HepG2 (cell line): ENCODE data around the gene SERINC5. TPM values are rescaled to one million over a fixed set of nuclear protein-coding genes. Genes with fewer than 3 reads are reported as not detected.

Experiments
- AKNA ChIP-seq: sonication (generic); formaldehyde crosslinking; IDR thresholded peaks from 2 replicates; pipeline ENCODE4 v1.4.0; 2020; ENCODE audit warnings: missing genetic modification reagents, borderline replicate concordance
- DNMT1 ChIP-seq: sonication (generic); formaldehyde crosslinking; IDR thresholded peaks from 2 replicates; pipeline ENCODE4 v1.5.1; 2020; ENCODE audit warnings: mild to moderate bottlenecking, missing genetic modification reagents
- KLF9 ChIP-seq: IDR thresholded peaks from 2 replicates; pipeline ENCODE4 v1.6.1; 2016; ENCODE audit warnings: low read depth
- KMT2A ChIP-seq: sonication (generic); formaldehyde crosslinking; IDR thresholded peaks from 2 replicates; pipeline ENCODE4 v1.4.0; 2020; ENCODE audit warnings: missing genetic modification reagents
- POLR2G ChIP-seq: fragments of 200-400 bp; formaldehyde crosslinking; IDR thresholded peaks from 2 replicates; pipeline ENCODE4 v1.6.1; 2018; ENCODE audit warnings: mild to moderate bottlenecking, low read depth, low read length, moderate library complexity
- RAD51 ChIP-seq: fragments of 450-650 bp; IDR thresholded peaks from 2 replicates; pipeline ENCODE4 v1.6.1; 2016; ENCODE audit warnings: borderline replicate concordance
- RCOR2 ChIP-seq: IDR thresholded peaks from 2 replicates; pipeline ENCODE4 v1.6.1; 2016; ENCODE audit warnings: missing biosample characterization, missing genetic modification reagents
- RELA ChIP-seq: sonication (generic); formaldehyde crosslinking; IDR thresholded peaks from 2 replicates; pipeline ENCODE4 v1.4.0; 2020; ENCODE audit warnings: missing genetic modification reagents
- SALL2 ChIP-seq: sonication (generic); formaldehyde crosslinking; IDR thresholded peaks from 2 replicates; pipeline ENCODE4 v1.8.1; 2023; ENCODE audit warnings: mild to moderate bottlenecking, missing genetic modification reagents, inconsistent platforms
- SKIL ChIP-seq: sonication (generic); formaldehyde crosslinking; IDR thresholded peaks from 2 replicates; pipeline ENCODE4 v1.8.0; 2022; ENCODE audit warnings: missing genetic modification reagents, mild to moderate bottlenecking, moderate library complexity, borderline replicate concordance
- SNAPC2 ChIP-seq: sonication (generic); formaldehyde crosslinking; IDR thresholded peaks from 2 replicates; pipeline ENCODE4 v1.8.1; 2022; ENCODE audit warnings: mild to moderate bottlenecking, missing genetic modification reagents
- TBX2 ChIP-seq: sonication (generic); formaldehyde crosslinking; IDR thresholded peaks from 2 replicates; pipeline ENCODE4 v1.5.0; 2020; ENCODE audit warnings: missing genetic modification reagents, mild to moderate bottlenecking, borderline replicate concordance
- THAP7 ChIP-seq: sonication (generic); formaldehyde crosslinking; IDR thresholded peaks from 2 replicates; pipeline ENCODE4 v1.8.1; 2023; ENCODE audit warnings: mild to moderate bottlenecking, missing genetic modification reagents
- ZNF17 ChIP-seq: sonication (generic); formaldehyde crosslinking; IDR thresholded peaks from 2 replicates; pipeline ENCODE4 v1.5.0; 2020; ENCODE audit warnings: mild to moderate bottlenecking, missing genetic modification reagents
- ZNF326 ChIP-seq: sonication (generic); formaldehyde crosslinking; IDR thresholded peaks from 2 replicates; pipeline ENCODE4 v1.4.0; 2020; ENCODE audit warnings: missing genetic modification reagents, borderline replicate concordance
- ZNF331 ChIP-seq: sonication (generic); formaldehyde crosslinking; IDR thresholded peaks from 2 replicates; pipeline ENCODE4 v1.4.0; 2020; ENCODE audit warnings: missing genetic modification reagents
- ZNF432 ChIP-seq: sonication (generic); formaldehyde crosslinking; IDR thresholded peaks from 2 replicates; pipeline ENCODE4 v1.5.0; 2020; ENCODE audit warnings: missing genetic modification reagents, mild to moderate bottlenecking, borderline replicate concordance
- ZNF556 ChIP-seq: sonication (generic); formaldehyde crosslinking; IDR thresholded peaks from 2 replicates; pipeline ENCODE4 v1.4.0; 2020; ENCODE audit warnings: mild to moderate bottlenecking, missing genetic modification reagents, borderline replicate concordance
- ZNF724P ChIP-seq: sonication (generic); formaldehyde crosslinking; IDR thresholded peaks from 2 replicates; pipeline ENCODE4 v1.8.0; 2022; ENCODE audit warnings: missing genetic modification reagents, borderline replicate concordance
- ZNF766 ChIP-seq: sonication (generic); formaldehyde crosslinking; IDR thresholded peaks from 2 replicates; pipeline ENCODE4 v1.5.0; 2020; ENCODE audit warnings: missing genetic modification reagents, borderline replicate concordance
- polyA plus RNA-seq, 8 experiments: library from polyadenylated mRNA; depleted of rRNA in 3 of 8; stranded (reverse) in 7 of 8; unstranded in 1 of 8; fragments of >200 nt; fragmentation: Illumina TruSeq in 4 of 8; extraction: Trizol in 4 of 8; gene quantifications; 2 replicates each; pipeline versions ENCODE4 v1.2.1 to v1.2.3, GENCODE V29; 2011 to 2016; ENCODE audit warnings: low read depth in 4 of 8, missing spikeins in 1 of 8, mixed read lengths in 1 of 8; ENCODE audit not compliant: insufficient read depth in 1 of 8
- total RNA-seq, 5 experiments: library from RNA; depleted of rRNA; stranded (reverse); fragments of >200 nt; fragmentation: Illumina TruSeq; extraction: Trizol; gene quantifications; 2 replicates each; pipeline ENCODE4 v1.2.3, GENCODE V29; 2016; ENCODE audit warnings: low read depth in 1 of 5

Gene SERINC5
- total and polyA plus RNA-seq, 2 of the 13 experiments (the other 11 are each of a cell fraction or from before 2014, with no cell fraction given) = 17.3 to 22.8 TPM

GRCh38 chr5:80255811-80256712 lies at the start of gene SERINC5 (continued):
- peak; percentile 93; the same call in 1 of the 2 replicates for TF ChIP-seq RELA (CRISPR knock-in tag)
- peak; percentile 29; the same call in 1 of the 2 replicates for TF ChIP-seq THAP7 (CRISPR knock-in tag)
- no peak for TF ChIP-seq RAD51
- TF ChIP-seq RCOR2 (CRISPR knock-in tag) = no peak
- peak; percentile 21; the same call in 1 of the 2 replicates for TF ChIP-seq SNAPC2 (CRISPR knock-in tag)
- TF ChIP-seq SKIL (CRISPR knock-in tag) = no peak
- peak; percentile 96 for TF ChIP-seq POLR2G
- no peak for TF ChIP-seq AKNA (CRISPR knock-in tag)
- no peak; the same call in 1 of the 2 replicates for TF ChIP-seq ZNF556 (CRISPR knock-in tag)
- TF ChIP-seq ZNF432 (CRISPR knock-in tag) = no peak
- peak; percentile 92; the same call in 1 of the 2 replicates for TF ChIP-seq ZNF724P (CRISPR knock-in tag)
- peak; percentile 71 for TF ChIP-seq ZNF331 (CRISPR knock-in tag)
- TF ChIP-seq ZNF766 (CRISPR knock-in tag) = no peak; the same call in 1 of the 2 replicates
- no peak for TF ChIP-seq KLF9 (CRISPR knock-in tag)
- no peak for TF ChIP-seq ZNF17 (CRISPR knock-in tag)
- no peak for TF ChIP-seq ZNF326 (CRISPR knock-in tag)
- peak; percentile 83 for TF ChIP-seq TBX2 (CRISPR knock-in tag)
- peak; percentile 87; the same call in 1 of the 2 replicates for TF ChIP-seq KMT2A (CRISPR knock-in tag)
- 0 out of 2 replicates have a peak, but pooled peaks have one; percentile 50 for TF ChIP-seq DNMT1
- peak; percentile 89 for TF ChIP-seq SALL2 (CRISPR knock-in tag)
